NCI-H146 (cell line): ENCODE data around the gene ASIC1.

Source experiments
- DNase-seq: peaks from one replicate; lab custom pipeline; 2025; lab: John Stamatoyannopoulos, UW

ASIC1 gene

GRCh38 chr12:50041062-50041860 lies 16.1 kb upstream of the ASIC1 start:
- no peak for DNase-seq

- DNase-seq, result no peak
These were observed 15.4 kb upstream of the ASIC1 start for GRCh38 chr12:50041962-50042361.

- no peak for DNase-seq
These were observed 14.7 kb upstream of the ASIC1 start for GRCh38 chr12:50042693-50043092.

DNA sequence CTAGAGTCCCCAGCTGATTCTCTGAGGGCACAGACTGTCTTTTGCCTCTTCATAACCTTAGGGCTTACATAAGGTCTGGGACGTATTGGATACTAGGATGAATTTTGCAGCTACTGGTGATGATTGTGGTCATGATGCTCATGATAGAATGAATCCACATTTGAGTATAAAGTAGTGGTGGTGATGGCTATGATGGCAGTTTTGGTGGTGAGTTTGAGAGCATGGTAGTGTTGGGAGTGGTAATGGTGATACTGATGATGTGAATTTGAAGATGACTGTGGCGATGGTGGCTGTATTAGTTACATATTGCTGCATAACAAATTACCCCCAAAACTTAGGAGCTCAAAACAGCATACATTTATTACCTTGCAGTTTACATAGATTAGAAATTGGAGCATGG lies 14.1 kb upstream of the ASIC1 start:
- no peak for DNase-seq

DNA sequence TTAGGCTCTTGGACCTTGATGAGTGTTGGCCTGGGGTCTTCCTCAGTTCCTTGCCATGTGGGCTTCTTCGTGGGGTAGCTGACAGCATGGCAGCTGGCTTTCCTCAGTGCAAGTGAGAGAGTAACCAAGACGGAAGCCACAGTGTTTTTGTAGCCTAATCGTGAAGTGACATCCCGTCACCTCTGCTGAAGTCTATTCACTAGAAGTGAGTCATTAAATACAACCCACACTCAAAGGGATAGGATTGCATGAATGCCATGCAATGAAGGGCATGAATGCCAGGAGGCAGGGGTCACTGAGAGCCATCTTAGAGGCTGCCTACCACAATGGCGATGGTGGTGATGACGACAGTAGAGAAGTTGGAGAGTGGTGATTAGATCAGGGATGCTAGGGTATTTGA lies 13.5 kb upstream of the ASIC1 start:
- DNase-seq, result no peak

GRCh38 chr12:50047693-50048250 lies 9.6 kb upstream of the ASIC1 start:
- DNase-seq, result no peak

GRCh38 chr12:50049254-50050118 lies 7.9 kb upstream of the ASIC1 start:
- peak; percentile 13 for DNase-seq

- DNase-seq, result no peak
These were observed 7.3 kb upstream of the ASIC1 start for GRCh38 chr12:50050119-50050385.

- peak; percentile 50 for DNase-seq
These were observed 6.8 kb upstream of the ASIC1 start for GRCh38 chr12:50050410-50051098.

DNA sequence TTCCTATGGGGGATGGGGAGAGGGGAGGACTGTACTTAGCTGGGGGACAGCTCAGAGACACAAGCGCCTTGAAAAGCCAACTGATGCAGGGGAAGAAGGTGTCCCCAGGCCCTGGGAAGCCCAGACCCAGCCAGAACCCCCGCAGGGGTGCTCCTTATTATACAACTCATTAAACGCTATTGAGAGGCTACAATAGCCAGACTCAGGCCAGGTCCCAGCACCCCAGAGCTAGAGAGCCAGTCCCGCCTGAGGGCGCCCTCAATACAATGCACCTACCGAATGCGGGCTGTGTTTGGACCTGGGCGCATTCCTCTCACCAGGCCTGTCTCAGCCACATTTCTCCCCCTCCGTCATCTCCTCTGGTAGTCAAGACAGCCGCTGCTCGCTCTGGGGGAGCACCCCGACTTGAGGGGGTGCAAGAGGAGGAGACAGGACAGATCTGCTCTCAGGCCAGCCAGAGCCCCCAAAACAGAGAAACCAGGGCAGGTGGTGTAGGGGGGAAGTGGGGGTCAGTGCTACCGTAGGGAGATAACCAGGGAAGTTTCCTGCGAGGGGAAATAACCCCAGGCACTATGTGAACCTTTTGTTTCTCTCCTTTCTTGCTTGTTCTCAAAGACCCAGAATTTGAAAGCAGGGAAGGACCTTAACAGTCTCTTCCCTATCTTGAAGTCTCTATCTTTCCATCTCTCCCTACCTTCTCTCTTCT lies 6.1 kb upstream of the ASIC1 start:
- peak; percentile 32 for DNase-seq

- DNase-seq, result no peak
These were observed 4.9 kb upstream of the ASIC1 start for GRCh38 chr12:50052544-50052943.

DNA sequence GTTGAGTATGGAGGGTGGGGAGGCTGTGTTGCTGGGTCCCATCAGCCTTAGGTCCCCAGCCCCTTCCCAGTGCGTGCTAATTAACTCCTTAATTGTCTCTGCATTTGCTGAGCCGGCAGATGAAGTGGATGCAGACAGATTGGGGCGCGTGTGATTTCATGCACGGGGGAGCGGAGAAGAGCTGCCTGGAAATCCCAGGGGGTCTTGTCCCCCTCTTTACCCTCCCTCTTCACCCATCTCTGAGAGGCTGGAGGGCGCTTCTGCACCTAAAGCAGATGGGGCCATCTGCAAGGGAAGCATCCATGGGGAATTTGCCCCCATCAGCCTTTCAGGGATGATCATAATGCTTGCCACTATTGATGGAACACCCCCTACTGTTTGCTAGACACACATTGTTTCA lies 4.4 kb upstream of the ASIC1 start:
- DNase-seq, result peak; percentile 26

DNA sequence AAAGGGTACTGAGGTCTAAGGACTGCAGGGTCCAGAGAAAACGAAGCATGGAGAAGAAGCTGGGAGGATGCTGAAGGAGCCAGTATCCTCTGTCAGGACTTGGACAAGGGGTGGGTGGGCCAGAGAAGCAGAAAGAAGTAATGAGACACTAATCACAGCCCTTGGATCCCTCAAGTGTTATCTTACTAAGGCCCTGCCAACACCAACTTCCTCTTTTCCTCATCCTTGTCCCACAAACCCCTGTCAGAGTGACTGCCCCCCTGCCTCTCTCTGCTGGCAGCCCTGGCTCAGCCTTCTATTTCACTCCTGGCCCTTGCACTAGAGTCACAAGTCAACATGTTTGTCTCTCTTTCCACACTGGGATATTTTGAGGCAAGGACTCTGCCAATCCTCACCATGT lies 3.8 kb upstream of the ASIC1 start:
- no peak for DNase-seq

DNA sequence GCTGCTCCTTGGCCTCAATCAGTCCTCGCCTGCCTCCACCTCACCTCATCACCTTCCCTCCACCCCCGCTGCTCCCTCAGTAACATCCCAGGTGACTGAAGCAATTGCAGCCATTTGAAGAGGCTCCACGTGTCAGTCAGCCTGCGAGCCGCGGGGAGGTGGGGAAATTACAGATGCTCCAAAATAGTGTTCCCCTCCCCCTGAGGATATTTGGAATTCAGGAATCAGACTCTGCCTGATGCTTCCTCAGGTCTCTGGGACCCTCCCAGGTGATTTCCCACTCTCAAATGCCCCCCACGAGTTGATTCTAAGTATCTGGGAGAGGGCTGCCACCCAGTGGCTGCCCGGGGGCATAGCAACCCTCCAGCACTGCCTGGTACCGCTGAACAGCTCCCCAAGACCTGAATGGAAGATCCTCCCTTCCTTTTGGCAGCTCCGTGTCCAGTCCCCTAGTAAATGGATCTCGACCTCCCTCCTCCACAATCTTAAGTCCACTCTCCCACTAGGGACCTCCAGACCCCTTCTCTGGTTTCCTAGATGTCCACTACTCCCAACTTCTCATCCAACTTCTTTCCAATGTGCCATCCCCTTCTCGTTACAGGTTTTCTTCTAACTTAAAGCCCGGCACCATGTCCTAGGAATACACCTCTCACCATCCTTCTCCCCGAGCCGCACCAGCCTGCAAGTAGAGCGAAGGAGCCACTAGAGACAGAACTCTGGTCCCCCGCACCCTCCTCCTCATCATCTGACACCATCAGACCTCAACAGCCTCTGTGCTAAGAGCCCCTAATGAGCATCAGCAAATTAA lies 1.4 kb upstream of the ASIC1 start:
- DNase-seq, result peak; percentile 74

DNA sequence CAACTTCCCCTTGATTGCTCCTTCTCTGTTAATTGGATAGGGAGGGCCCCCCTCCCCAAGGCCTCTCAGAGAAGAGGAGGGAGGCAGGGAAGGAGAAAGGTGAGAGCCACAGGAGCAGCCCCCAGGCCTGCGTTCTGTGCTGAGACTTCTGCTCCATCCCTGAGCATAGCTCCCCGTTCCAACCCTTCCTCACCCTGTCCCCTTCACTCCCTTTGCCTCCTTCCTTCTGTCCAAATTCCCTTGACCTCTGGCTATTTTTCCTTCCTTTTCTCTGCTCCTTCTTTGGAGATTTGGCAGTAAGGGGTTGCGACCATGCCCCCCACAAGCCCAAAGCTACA lies 788 bp upstream of the ASIC1 start:
- DNase-seq, result no peak

- peak; percentile 41 for DNase-seq
These were observed 687 bp downstream of the ASIC1 start for GRCh38 chr12:50057896-50058670.

- no peak for DNase-seq
These were observed 1.4 kb downstream of the ASIC1 start for GRCh38 chr12:50058743-50059312.

- DNase-seq, result no peak
These were observed 2.2 kb downstream of the ASIC1 start for GRCh38 chr12:50059440-50060119.

GRCh38 chr12:50060120-50060468 lies 2.7 kb downstream of the ASIC1 start:
- DNase-seq, result no peak

DNA sequence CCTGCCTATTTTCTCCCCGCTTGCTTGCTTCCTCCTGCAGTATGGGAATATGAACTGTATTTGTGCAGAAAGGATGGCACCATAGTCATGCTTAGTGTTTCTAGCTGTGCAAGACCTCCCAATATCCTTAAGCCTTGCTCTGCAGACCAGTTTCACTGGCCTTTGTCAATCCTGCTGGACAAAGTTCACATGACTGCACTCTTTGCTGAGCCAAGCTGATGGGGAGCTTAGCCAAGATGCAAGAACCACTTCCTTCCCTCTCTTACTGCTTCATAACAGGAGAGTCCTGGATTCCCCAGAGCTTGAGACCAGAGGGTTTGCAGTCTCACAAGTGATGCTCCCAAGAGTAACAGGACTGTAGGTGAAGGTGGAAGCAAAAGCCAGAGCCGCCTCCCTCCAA lies 3.8 kb downstream of the ASIC1 start:
- DNase-seq, result no peak
